ENCODE results near the gene SORCS2. TPM values are rescaled to one million over a fixed set of nuclear protein-coding genes. Genes with fewer than 3 reads are reported as not detected.

Gene SORCS2
- total RNA-seq, 1 donor from 2014 or later, result 1.2 TPM

DNA sequence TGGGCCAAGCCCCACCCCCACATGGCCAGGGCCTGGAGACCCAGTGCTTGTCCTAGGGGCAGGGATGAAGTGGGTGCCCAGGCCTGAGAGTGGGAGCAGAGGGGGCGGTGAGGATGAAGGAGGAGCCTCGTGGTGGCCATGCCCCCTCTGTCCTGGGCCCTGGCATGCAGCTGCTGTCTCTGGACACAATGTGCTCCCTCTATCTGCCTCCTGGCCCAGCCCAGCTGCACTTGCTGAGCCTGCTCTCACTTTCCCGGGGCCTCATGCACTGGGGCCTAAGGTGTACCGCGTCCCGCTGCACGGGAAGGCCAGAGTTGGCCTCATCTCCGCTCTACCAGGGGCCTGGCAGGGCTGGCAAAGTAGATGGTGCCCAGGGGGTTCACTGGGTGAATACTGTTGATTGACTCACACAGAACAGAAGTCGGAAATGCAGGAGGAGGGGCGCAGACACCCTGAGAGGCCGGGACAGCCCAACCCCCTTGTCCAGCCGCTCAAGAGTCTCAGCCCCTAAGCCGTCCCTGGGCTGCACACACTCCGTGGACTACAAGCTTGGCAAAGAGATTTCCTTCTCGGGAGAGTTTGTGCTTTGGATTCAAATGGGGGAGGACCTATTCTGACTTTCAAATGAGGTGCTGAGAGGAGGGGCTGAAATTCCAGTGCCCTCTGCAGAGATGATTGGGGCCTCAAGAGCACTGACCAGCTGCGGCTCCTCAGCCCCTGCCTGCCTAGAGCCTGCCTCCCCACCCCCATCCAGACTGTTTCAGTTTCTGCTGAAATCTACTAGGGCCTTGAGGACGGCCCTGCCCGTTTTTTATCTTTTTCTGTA lies 130.0 kb downstream of the SORCS2 start:
- intact Hi-C loops (cut with DNase I), result no loop called here
- peak; percentile 25 for DNase-seq
- no peak for ATAC-seq (ENCODE audit: poor library complexity)

DNA sequence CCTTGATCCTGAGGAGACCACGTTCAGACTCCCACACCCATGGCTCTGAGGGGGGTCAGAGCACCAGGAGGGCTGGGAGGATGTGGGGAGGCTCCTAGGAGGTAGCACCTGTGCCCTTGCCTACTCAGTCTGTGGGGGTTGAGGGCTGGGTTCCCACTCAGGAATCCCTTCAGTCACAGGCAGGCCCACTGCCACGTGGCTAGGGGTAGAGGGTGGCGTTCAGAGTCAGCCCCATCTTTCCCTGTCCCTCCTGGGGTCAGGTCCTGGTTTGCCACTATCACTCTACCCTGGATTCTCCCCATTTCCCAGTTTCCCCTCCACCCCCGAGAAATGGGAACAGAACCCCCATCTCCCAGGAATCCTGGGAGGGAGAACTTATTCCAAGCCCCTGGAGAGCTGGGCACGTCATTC lies 131.1 kb downstream of the SORCS2 start:
- intact Hi-C loops (cut with DNase I), result no loop called here
- ATAC-seq (ENCODE audit: poor library complexity) (no peak), DNase-seq (peak; percentile 8)

DNA sequence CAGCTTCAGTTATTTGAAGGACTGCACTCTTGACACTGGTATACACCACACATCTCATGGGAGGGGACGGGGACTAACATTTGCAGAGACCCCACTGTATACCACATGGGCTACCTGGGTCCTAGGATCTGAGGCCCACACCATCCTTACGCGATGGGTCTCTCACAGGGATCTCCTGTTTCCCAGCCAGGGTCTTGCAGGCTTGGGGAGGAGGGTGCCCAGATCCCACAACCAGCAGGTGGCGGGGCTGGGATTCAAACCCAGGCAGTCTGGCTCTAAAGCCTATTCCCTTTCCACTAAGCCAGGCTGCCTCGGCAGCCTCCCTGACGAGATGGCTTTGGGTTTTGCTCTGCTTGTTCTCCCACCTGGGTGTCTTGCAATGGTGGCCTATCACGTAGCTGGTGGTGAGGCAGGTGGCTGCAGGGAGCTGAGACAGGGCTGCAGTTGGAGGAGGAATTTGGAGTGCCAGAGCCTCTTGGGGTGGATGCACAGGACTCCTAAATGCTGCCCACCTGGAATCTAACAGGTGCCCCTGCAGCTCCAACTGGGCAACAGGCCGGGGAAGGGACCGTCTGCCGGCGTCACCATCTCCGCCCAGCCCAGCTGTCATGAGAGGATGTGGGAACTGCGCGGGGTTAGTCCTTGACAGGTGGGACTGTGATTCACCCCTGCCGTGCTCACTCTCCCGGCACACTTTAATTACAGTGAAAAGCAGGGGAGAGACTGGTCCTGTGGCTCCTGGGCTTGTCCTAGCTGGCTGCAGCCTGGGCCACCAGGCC lies 131.7 kb downstream of the SORCS2 start:
- DNase-seq, result peak; percentile 22
- intact Hi-C loops (cut with DNase I), result no loop called here

DNA sequence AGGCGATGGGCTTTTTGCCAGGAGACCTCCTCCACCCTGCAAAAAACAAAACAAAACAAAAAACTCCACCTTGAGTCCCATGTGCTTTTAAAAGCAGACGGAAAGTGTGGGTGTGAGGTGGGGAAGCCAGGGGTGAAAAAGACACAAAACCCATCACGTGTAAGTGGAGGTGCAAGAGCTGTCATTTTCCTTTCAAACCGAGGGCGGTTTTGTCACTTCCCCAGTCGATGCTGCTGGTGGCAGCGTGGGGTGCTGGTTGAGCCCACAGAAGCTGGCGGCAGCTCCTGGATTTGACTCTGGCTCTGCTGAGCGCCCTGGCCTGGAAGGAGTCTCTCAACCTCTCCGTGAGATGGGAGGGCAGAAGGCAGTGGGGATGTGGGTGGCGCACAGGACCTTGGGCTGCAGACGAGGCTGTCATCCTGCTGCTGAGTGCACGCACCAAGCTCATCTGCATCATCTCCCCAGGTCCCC lies 132.3 kb downstream of the SORCS2 start:
- peak; percentile 30 for DNase-seq
- no peak for ATAC-seq (ENCODE audit: poor library complexity)
- intact Hi-C loops (cut with DNase I), result no loop called here

More for the DNA sequence above, 131.7 kb downstream of the SORCS2 start:
- no peak for ATAC-seq (ENCODE audit: poor library complexity)

DNA sequence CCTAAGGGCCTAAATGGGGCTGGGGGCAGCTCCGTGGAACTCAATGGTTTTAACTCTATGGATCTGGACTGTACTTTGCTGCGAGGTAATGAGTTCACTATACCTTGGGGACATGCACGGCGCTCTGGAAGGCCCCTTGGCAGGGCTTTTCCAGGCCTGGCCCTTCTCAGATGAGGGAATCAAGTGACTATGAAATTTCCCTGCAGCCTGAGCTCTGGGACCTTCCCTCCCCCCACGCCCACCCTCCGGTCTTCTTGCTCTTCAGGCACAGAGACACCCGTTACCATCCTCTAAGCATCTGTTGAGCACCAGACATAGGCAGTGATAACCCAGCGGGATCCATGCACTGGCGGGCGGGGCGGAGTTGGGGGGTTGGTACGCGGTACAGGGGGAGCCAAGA lies 133.2 kb downstream of the SORCS2 start:
- DNase-seq (peak; percentile 14), ATAC-seq (ENCODE audit: poor library complexity) (no peak)
- intact Hi-C loops (cut with DNase I), result no loop called here

DNA sequence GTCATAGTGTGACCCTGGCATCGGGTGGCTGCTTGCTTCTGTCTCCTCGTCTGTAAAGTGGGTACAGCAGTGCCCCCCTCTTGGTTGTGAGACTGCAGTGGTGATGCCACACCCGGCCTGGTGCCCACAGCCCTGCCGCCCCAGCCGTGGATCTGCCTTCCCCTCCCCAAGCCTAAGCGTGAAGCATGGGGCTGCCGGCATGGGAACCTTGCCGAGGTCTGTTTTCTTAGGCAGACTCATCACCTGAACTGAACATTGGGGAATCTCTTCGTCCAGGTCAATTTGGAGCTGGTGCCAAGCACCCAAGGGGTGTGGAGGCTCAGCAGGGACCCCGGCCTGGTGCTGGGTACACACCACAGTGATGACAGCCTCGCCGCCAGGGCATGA lies 134.0 kb downstream of the SORCS2 start:
- ATAC-seq (ENCODE audit: poor library complexity) (peak; percentile 9), DNase-seq (peak; percentile 30)
- intact Hi-C loops (cut with DNase I), result no loop called here

DNA sequence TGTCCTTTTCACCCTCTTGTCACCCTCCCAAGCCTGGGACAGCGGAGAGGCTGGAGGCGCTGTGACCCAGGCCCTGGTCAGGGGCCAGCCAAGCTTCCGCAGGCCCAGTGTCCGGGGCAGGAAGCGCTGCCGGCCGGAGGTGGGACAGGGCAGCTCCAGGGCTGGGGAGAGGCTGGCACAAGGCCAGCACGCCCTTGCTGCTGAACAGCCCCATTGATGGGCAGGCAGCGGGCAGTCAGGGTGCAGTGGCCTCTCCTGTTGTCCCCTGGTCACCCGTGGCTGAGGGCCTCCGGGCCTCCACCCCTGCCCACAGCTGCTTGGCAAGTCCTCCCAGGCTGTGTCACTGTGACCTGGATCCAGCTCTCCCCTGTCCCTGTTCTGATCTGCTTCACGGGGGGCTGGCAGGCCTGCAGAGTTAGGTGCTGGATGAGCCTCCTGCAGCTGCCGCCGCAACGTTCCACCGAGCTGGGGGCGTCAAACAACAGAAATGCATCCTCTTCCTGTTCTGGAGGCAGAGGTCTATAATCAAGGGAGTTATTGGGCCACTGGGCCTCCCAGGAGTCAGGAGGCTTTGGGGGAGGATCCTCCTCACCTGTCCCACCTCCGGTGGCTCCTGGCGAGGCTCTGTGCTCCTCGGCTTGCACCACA lies 134.5 kb downstream of the SORCS2 start:
- ATAC-seq (ENCODE audit: poor library complexity), result no peak
- intact Hi-C loops (cut with DNase I), result no loop called here
- peak; percentile 46 for DNase-seq

DNA sequence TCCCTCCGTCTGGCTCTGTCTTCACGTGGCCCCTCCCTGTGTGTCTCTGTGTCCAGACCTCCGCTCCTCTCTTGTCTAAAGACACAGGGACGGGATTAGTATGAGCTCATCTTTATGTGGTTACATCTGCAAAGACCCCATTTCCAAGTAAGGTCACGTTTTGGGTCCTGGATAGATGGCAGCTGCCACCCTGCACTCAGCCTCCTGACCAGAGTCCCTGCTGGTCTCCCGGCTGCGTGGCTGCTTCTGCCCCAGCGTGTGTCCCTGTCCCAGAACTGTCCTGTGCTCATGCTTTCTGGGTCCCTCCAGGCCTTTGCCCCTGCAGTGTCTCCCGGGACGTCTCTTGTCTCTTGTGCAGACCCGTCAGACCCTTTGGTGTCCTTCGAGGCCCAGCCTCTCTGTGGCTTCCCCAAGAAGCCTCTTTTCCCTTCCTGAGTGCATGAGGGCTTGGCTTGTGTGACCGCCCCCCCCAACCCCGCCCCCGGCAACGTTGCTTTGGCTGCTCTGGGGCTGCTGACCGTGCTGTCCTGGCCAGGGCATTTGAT lies 135.1 kb downstream of the SORCS2 start:
- DNase-seq, result peak; percentile 29
- intact Hi-C loops (cut with DNase I), result no loop called here
- ATAC-seq (ENCODE audit: poor library complexity), result no peak

DNA sequence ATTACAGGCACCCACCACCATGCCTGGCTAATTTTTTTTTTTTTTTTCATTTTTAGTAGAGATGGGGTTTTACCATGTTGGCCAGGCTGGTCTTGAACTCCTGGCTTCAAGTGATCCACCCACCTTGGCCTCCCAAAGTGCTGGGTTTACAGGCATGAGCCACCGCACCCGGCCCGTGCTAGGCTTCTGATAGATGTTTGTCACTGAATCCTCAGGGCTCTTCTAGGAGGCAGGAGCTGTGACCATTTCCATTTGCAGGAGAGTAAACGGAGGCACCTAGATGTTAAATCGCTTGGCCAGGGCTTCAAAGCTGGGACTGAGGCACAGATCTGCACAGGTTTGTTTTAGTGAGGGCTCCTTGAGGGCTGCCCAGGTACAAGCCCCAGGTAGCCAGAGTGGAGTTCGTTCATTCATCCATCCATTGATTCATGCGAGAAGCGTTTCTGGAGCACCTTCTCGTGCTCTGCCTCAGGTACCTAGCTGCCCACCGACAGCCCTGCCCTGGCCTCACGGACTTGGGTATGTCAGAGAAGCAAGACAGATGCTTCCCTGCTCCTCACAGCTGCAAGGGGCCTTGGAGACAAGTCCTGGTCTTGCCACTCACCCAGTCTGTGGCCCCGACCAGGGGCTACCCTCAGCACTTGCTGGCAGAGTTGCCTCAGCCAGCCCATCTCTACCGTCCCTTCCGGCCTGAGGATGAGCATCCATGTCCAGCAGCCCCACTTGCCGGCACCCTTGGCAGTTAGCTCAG lies 136.0 kb downstream of the SORCS2 start:
- DNase-seq (peak; percentile 21), ATAC-seq (ENCODE audit: poor library complexity) (no peak)
- intact Hi-C loops (cut with DNase I), result no loop called here

DNA sequence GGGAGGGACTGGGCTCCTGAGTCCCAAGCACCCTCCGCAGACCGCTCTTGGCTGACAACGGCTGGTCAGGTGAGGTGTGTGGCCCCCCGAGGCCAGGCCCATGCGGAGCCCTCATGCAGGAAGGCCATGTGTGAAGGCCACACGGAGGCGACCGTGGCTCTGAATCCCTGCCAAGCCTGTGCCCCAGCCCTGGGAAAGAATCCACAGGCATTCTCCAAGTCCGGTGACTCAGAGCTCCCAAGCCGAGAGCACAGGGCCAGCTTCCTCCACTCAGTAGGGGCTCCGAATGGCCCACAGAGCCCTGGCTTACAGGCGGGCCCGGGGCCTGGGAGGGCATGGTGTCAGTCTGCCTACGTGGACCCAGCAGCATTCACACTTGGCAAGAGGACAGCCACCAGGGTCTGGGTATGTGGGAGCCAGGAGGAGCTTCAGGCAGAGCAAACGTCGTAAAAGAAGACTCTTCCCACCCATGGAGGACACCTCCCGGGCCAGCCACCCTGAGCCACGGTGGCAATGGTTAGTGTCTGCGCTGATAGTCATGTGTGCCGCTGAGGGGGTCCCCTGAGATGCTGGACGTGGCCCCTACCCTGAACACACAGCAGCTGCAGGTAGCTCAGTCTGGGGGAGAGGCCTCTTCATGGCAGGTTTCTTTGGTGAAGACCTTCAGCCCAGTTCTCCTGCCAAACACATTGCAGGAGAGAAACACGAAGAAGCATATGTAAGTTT lies 136.7 kb downstream of the SORCS2 start:
- peak; percentile 74 for ATAC-seq (ENCODE audit: poor library complexity)
- intact Hi-C loops (cut with DNase I), result no loop called here
- DNase-seq, result peak; percentile 76

DNA sequence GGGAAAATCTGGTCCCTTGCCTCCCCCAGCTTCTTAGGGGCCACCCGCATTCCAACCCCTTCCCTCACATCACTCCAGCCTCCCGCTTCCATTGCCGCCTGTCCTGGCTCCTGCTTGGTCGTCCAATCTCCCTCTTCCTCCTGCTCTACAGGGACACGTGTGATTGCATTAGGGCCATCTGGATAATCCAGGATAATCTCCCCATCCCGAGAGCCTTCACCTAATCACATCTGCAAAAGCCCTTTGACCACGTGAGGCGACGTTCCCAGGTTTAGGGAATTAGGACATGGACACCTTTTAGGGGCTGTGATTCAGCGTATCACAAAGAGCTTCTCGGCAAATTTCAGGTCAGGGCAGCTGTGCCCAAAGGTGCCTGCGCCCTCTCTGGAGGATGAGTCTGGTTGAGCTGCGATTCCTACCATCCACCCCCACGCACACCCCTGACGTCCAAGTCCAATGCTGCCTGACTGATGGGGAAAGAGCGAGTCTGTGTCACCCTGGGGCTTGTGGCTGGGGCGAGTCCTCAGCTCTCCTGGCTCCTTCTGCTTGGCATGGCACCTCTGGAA lies 137.8 kb downstream of the SORCS2 start:
- DNase-seq, result no peak
- no peak for ATAC-seq (ENCODE audit: poor library complexity)
- intact Hi-C loops (cut with DNase I), result no loop called here

DNA sequence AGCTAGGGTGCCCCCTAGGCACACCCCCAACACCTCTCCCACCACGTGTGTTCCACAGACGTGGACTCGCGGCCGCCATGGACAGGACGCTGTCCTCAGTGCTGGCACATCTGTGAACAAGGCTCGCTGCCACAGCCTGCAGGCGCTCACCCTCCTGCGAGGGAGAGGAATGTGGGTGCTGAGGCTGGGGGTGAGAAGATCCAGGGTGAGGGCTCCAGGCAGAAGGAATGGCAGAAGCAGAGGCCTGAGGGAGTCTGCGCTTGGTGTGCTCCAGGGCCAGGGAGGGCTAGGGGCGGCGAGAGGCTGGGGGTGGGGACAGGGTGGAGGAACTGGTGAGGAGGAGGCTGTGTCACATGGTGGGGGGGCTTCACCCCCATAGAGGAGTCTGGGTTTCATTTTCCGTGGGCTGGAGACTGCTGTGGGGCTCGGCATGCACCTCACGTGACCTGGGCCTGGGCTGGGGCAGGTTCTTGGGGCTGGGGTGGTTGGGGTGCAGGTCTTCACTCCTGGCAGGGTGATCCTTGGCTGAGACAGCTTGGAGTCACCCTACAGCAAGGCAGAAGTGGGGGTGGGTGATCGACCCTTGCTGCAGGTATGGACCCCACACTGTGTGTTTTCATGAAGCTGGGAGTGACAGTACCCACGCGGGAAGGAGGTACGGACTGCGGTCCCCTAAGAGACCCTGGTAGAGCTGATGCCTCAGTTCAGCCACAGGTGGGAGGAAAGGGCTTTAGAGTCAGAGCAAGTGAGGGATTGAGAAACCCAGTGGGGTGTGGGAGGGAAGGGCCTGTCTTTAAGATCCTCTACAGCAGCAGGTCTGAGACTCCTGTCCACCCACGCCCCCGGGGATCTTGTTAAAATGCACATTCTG lies 138.7 kb downstream of the SORCS2 start:
- intact Hi-C loops (cut with DNase I), result no loop called here
- ATAC-seq (ENCODE audit: poor library complexity) (no peak), DNase-seq (no peak)

DNA sequence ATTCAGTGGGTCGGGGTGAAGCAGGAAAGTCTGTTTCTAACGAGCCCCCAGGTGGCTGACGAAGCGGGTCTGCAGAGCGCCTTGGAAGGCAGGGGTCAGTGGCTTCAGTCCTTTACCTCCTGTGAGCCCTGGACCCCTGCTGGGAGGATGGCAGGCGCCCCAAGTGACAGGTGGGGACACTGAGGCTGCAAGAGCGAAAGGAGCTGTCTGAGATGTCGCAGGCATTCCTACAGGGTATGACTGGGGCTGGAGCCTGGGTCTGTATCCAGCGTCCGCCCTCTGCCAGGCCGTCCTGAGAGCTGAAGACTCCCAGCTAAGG lies 139.3 kb downstream of the SORCS2 start:
- DNase-seq, result no peak
- intact Hi-C loops (cut with DNase I), result no loop called here
- ATAC-seq (ENCODE audit: poor library complexity), result no peak

DNA sequence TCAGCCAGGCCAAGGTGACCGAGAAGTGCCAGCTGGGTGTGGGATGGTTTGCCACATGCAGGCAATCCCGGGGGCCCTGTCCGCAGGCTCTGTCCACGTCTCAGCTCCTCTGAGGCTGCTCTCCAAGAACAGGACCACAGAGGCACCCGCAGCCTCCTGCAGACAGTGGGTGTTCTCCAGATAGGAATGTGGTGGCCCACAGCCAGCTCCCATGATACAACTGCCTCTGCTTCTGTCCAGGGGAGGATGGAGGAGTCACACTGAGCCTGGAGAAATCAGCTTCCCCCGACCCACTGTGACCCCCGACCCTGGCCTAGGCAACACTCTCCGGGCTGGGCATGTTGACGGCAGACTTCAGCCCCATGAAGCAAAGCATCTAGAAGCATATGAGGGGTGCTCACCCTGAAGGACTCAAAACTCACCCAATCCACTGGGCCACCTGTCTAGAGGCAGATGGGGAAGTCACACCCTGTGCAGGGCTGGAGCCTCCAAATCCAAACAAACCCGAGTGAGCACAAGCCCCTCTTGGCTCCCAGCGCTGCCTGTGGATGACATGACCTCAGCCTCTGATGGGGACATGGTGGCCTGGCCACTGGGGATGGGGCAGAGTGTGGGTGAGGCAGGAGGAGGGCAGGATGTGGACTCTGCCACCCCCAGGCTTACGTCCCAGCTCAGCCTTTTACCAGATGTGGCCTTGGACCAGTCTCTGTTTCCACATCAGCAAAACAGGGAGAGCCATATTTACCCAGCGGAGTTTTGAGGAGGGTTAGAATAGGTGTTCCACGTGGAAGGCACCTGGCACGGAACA lies 140.1 kb downstream of the SORCS2 start:
- intact Hi-C loops (cut with DNase I), result no loop called here
- ATAC-seq (ENCODE audit: poor library complexity) (peak; percentile 40), DNase-seq (peak; percentile 55)

DNA sequence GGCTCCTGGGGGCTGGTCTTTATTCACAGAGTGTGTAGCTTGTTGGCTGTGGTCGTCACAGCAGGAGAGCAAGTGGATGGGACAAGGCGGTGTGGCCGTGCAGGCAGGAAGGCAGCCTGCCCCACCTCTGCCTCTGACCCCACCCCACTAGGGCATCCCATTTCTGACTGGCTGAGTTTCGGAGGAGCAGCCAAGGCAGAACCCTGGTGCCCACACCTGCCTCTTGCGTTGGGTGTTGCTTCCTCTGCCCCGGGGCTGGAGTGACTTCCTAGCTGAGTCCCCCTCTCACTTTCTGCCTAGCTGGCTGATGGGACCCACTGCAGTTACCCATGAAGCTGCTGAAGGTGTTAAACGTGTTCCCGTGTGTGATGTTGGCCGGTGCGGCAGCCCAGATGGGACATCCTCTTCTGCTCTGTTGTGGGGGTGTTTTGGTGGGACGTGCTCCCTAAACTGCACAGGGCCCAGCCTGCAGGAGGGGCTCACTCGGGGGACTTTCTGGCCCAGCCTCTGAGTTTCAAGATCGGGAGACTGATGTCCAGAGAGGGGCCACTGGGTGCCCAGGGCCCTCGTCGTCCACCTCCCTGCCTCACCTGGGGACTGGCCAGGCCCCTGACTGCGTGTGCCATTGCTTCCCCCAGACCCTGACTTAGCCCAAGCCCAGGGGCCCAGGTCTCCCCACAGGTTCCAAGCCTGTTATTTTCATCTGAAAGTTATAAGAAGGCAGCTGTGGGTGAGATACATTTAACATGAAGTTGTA lies 140.9 kb downstream of the SORCS2 start:
- ATAC-seq (ENCODE audit: poor library complexity), result no peak
- DNase-seq, result no peak
- intact Hi-C loops (cut with DNase I), result no loop called here

Data from Right ventricle myocardium superior (tissue), 1 donor.